G401 (cell line): ENCODE measurements around the gene KLHDC2. TPM values are rescaled to one million over a fixed set of nuclear protein-coding genes. Genes with fewer than 3 reads are reported as not detected.
"Not testable (repeated sequence)": the region's sequence is repeated elsewhere in the genome, so short reads cannot be mapped to it uniquely, and the experiment has no call there.

Source experiments
- DNase-seq: peaks from one replicate; pipeline ENCODE4 v3.0.0-alpha.2; 2015; ENCODE audit warnings: low spot score
- in situ Hi-C: cut with HindIII; loops from 2 replicates; pipeline ENCODE4 v1.10.0; 2016; ENCODE audit warnings: low sequenced_read_pairs, mixed read lengths
- total RNA-seq: library from RNA; depleted of rRNA; stranded (reverse); fragments of >200 nt; shearing (Covaris generic); gene quantifications from 2 replicates; pipeline ENCODE4 v1.2.3, GENCODE V29; 2014; rRNA removed

The KLHDC2 gene
- total RNA-seq, 1 experiment from 2014 or later: 83.5 TPM

DNA sequence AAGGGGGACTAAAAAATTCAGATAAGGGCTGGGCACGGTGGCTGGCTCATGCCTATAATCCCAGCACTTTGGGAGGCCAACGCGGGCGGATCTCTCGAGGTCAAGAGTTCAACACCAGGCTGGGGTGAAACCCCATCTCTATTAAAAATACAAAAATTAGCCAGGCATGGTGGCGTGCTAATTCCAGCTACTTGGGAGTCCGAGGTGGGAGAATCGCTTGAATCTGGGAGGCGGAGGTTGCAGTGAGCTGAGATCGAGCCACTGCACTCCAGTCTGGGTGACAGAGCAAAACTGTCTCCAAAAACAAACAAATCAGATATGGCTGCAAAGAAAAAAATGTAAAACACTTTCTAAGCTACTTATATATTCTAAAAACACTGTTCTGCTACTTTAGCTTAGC, 3.7 kb downstream of the KLHDC2 start:
- DNase-seq, in situ Hi-C loops: not testable (repeated sequence)

DNA sequence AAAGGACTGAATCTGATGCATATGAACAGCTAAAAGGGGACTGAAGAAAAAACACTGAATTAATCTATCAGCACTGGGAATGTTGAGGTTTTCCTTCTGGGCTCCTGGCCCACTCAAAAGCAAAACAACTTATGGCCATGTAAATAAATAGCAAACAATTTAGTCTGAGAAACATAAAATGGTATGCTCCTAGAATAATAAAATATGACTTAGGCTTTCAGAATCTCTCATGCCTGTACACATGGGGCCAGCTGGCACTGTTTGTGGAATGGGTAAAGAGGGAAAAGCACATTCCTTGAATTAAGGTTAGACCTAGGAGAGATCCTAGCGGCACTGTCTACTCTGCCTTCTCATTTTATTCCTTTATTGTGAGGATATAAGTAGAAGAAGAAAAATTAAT, 6.2 kb downstream of the KLHDC2 start:
- in situ Hi-C loops: no loop called here
- DNase-seq: no peak

DNA sequence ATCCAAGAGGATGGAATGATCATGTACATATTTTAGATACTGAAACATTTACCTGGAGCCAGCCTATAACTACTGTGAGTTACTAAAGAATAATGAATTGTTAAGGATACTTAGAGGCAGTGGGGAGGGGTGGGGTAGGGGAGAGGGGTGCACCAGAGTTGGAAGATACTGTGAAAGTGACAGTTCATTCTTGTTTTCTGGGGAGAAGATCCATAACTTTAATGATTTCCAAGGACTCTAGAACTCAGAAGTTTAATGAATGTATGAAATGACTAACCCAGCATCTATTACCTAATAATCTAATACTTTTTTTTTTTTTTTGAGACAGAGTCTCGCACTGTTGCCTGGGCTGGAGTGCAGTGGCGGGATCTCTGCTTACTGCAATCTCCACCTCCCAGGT, 10.5 kb downstream of the KLHDC2 start:
- DNase-seq: no peak
- in situ Hi-C loops: no loop called here

DNA sequence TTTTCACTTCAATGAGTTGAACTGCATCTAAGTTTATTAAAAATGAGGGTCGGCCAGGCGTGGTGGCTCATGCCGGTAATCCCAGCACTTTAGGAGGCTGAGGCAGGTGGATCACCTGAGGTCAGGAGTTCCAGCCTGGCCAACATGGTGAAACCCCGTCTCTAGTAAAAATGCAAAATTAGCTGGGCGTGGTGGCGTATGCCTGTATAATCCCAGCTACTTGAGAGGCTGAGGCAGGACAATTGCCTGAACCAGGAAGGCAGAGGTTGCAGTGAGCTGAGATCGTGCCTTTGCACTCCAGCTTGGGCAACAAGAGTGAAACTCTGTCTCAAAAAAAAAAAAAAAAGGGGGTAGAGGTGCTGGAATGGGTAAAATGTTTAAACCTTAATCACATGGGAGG, 13.1 kb downstream of the KLHDC2 start:
- in situ Hi-C loops, DNase-seq: not testable (repeated sequence)

DNA sequence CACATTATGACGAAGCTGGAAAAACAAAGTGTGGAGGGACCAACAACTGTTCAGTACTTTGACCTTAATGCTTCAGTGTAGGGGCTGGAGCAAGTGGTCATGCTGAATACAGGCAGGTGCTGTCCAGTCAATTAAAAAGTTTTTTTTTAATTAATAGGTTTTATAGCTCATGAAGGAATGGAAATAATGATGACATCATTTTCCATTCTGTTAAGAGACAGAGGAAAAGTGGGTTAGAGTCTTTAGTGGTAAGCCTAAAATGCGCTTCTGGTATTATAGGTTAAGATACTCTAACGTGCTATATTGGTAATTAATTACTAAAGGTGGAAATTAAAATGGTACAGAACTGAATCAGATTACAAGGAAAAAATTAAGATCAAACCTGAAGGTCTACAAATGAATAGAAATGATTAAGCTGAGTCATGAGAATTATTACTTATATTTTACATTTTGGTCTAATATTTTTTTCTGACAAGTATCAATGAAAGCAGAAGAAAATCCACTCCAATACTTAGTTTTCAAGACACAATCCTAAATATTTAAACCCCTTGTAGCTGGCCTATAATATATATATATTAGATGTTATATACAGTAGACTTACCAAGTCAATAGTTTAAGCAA, 15.6 kb downstream of the KLHDC2 start:
- no peak for DNase-seq
- in situ Hi-C loops: no loop called here

DNA sequence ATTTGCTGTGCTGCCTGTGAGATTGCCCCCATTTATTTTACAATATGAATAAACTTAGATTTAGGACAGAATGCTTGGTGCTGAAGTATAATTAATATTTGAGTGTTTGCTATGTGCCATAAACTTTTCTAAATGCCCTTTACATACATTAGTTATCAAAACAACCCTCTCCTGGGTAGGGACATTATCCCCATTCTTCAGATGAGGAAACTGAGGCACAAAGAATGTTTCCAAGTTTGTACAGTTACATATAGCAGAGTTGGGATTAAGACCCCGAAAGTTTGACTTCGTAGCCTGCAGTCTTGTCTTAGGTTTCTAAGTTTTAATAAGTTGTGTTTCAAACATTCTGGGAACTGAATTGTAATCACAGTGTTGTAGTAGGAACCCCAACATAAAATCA, 18.4 kb downstream of the KLHDC2 start:
- DNase-seq: no peak
- in situ Hi-C loops: no loop called here

DNA sequence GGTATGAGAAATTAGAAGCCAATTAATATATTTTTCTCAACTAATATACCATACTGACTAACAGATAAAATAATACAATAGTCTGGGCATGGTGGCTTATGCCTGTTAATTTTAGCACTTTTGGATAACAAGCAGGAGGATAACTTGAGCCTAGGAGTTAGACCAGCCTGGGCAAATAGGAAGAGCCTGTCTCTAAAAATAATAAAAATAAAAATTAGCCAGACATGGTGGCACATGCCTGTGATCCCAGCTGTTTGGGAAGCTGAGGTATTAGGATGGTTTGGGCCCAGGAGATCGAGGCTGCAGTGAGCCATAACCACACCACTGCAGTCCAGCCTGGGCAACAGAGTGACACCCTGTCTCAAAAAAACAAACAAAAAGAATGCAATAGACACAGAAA, 24.7 kb downstream of the KLHDC2 start:
- in situ Hi-C loops: no loop called here
- DNase-seq: no peak

DNA sequence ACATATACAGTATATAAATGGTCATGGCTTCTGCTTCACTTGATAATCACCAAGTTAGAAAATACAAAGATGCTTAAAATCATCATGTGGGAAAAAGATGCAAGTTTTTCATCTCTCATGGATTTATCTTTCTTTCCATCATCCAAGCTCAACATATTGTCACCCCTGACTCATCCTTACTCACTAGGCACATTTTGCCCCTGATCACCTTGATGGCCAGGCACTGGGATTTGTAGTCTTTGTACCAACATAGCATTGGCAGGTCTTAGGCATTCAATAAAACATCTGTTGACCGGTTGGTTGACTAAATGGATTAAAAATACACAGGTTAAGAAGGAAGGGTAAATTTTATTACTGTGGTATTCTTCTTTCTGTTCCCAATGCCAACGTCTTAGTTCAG, 28.1 kb downstream of the KLHDC2 start:
- no peak for DNase-seq
- in situ Hi-C loops: no loop called here

DNA sequence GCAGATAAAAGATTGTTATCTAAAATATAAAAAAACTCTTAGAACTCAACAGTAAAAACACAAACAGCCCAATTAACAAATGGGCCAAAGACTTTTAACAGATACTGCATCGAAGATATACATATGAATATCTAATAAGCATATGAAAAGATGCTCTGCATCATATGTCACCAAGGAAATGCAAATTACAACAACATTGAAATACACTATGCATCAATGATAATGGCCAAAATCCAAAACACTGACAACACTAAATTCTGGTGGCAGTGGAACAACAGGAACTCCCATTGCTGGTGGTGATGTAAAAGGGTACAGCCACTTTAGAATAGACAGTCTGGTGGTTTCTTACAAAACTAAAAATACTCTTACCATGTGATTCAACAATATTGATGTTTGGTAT, 40.8 kb downstream of the KLHDC2 start:
- in situ Hi-C loops: no loop called here
- DNase-seq: no peak

DNA sequence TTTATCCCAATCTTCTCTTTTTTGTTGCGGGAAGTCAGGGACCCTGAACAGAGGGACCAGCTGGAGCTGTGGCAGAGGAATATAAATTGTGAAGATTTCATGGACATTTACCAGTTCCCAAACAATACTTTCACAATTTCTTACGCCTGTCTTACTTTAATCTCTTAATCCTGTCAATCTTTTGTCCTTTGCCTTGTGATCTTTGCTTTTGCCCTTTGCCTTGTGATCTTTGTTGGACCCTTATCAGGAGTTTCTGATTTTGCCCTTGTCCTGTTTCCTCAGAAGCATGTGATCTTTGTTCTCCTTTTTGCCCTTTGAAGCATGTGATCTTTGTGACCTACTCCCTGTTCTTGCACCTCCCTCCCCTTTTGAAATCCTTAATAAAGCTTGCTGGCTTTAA, 48.2 kb downstream of the KLHDC2 start:
- in situ Hi-C loops, DNase-seq: not testable (repeated sequence)

DNA sequence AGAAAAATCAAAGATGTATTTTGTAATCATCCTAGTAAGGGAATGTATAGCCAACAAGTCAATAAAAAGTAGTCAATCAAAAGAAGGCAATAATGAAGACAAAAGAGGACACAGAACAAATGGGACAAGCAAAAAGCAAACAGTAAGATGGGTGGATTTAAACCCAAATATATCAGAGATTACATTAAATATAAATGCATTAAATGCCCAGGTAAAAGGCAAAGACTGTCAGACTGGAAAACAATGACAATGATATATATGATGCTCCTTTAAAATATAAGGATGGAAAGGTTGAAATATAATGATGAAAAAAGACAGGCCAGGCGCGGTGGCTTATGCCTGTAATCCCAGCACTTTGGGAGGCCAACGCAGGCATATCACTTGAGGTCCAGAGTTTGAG, 48.9 kb downstream of the KLHDC2 start:
- in situ Hi-C loops: no loop called here
- no peak for DNase-seq

DNA sequence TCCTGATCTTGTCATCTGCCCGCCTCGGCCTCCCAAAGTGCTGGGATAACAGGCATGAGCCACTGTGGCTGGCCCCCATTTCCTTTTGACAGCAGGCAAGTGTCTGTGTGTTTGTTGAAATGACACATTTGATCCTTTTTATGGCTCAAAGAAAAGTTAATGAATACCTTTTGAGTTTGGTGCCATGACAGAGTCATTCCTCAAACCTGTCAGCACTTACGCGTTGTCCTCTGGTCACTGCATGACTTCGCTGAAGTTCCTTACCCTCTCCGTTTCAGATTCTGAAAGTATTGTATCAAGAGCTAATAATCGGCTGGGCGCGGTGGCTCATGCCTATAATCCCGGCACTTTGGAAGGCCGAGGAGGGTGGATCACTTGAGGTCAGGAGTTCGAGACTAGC, 52.2 kb downstream of the KLHDC2 start:
- no peak for DNase-seq
- in situ Hi-C loops: no loop called here

DNA sequence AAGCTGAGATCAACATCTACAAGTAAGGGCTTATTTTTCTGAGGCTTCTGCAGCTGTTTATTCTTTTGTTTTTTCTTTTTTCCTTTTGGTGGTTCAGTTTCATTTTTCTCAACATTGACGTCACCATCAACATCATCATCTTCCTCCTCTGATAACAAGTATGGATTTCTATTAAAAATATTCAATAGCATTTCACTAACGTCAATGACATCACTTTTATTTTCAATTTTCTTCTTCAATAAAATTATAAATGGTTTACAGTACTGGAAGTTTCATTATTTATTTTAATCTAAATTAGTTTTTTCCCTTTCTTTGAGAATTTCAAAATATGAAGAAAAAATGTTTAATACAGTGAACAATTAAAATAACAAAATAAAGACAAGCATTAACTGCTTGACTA, 60.7 kb downstream of the KLHDC2 start:
- in situ Hi-C loops: no loop called here
- no peak for DNase-seq

Other genes starting within 250 kb of the KLHDC2 start
- 3,018 and 4,408 TPM in 2 replicates for gene RPS29, start 181.8 kb upstream of the KLHDC2 start, total RNA-seq
- gene LRR1, start 169.2 kb upstream of the KLHDC2 start, total RNA-seq: 28.6 and 41.1 TPM in 2 replicates
- 173 and 210 TPM in 2 replicates for gene RPL36AL, start 147.5 kb upstream of the KLHDC2 start, total RNA-seq
- gene MGAT2, start 147.4 kb upstream of the KLHDC2 start, total RNA-seq: 47.9 and 58.3 TPM in 2 replicates
- gene DNAAF2, start 132.9 kb upstream of the KLHDC2 start, total RNA-seq: 16.2 and 21.7 TPM in 2 replicates
- 43.9 and 69.6 TPM in 2 replicates for gene POLE2, start 79.9 kb upstream of the KLHDC2 start, total RNA-seq
- gene KLHDC1, start 75.0 kb upstream of the KLHDC2 start, total RNA-seq: 0.85 and 1.0 TPM in 2 replicates
- gene NEMF, start 84.6 kb downstream of the KLHDC2 start, total RNA-seq: 31.1 and 61.2 TPM in 2 replicates
- gene ARF6, start 124.9 kb downstream of the KLHDC2 start, total RNA-seq: 40.2 and 48.0 TPM in 2 replicates